Adrenal gland (tissue), 12 donors: ENCODE measurements around the gene CCDC33. TPM values are rescaled to one million over a fixed set of nuclear protein-coding genes. Genes with fewer than 3 reads are reported as not detected.

ENCODE experiments used
- DNase-seq, 7 donors: peaks; one replicate each; pipeline ENCODE4 v3.0.0-alpha.2; 2019 to 2020
- H3K27ac ChIP-seq, 5 donors: fragments of 200-600 bp; sonication (generic) in 4 of 5; 1 replicate in 3 of 5; 2 replicates in 2 of 5; pipeline versions ENCODE4 v1.5.1 to v1.8.0; 2016 to 2020; ENCODE audit warnings: mild to moderate bottlenecking in 1 of 5
- H3K27me3 ChIP-seq: fragments of 200-600 bp; 2 replicates; pipeline ENCODE4 v1.8.0; 2021
- H3K36me3 ChIP-seq, 2 donors: fragments of 200-600 bp; replicated peaks in 1 of 2; 1 replicate in 1 of 2; 2 replicates in 1 of 2; pipeline versions ENCODE4 v1.5.1 to v1.8.0; 2018 to 2022
- H3K4me1 ChIP-seq, 2 donors: fragments of 200-600 bp; replicated peaks in 1 of 2; 1 replicate in 1 of 2; 2 replicates in 1 of 2; pipeline versions ENCODE4 v1.5.1 to v1.8.0; 2018 to 2021
- H3K4me3 ChIP-seq, 4 donors: fragments of 200-600 bp; sonication (generic) in 3 of 4; one replicate each; pipeline ENCODE4 v1.5.1; 2016 to 2018
- H3K9me3 ChIP-seq, 3 donors: fragments of 200-600 bp; sonication (generic) in 1 of 3; replicated peaks in 1 of 3; 1 replicate in 2 of 3; 2 replicates in 1 of 3; pipeline versions ENCODE4 v1.5.1 to v1.8.0; 2016 to 2021
- POLR2A ChIP-seq, 2 donors: fragments of 450-650 bp; IDR thresholded peaks; one replicate each; pipeline ENCODE4 v1.6.1; 2017; ENCODE audit warnings: antibody characterized with exemption in 2 of 2, mild to moderate bottlenecking in 2 of 2, moderate library complexity in 1 of 2
- WGBS, 4 donors: extraction: QIAGEN DNeasy Blood & Tissue Kit in 2 of 4; methylation state at CpG; one replicate each; pipeline versions ENCODE4 v1.1.5 to v1.1.7; 2013 to 2017; 5-methylcytosine and 5-hydroxymethylcytosine counted together
- intact Hi-C, 2 donors: fragments of 100-400 bp; cut with DNase I; formaldehyde crosslinking; loops; one replicate each; pipeline versions ENCODE4 v1.14.1 to v1.15.0; 2022 to 2023
- polyA plus RNA-seq, 3 donors: library from polyadenylated mRNA; stranded (reverse); fragments of 200-250 nt in 2 of 3; fragments of 350-450 nt in 1 of 3; fragmentation: Illumina TruSeq in 1 of 3; extraction: RNeasy Lipid Tissue Mini Kit (QIAGEN cat#74804) in 1 of 3; gene quantifications; one replicate each; pipeline ENCODE4 v1.2.3, GENCODE V29; 2013 to 2014
- total RNA-seq, 9 donors: library from RNA; depleted of rRNA in 4 of 9; stranded (reverse); fragments of >200 nt in 4 of 9; fragments of 120-200 nt in 1 of 9; fragmentation: NEBNext Ultra II Directional in 1 of 9; extraction: Animal tissue kit (Norgen Biotek cat#: 25700) in 1 of 9; gene quantifications; one replicate each; pipeline versions ENCODE4 v1.1.0 to v1.2.4, GENCODE V29; 2013 to 2023
- TF ChIP-seq, protein P1 (sequence below), 6 experiments: fragments of 450-650 bp in 4 of 6; fragments of 200-600 bp in 2 of 6; sonication (generic) in 1 of 6; IDR thresholded peaks; 1 replicate in 5 of 6; 2 replicates in 1 of 6; pipeline versions ENCODE4 v1.5.1 to v1.8.0; 2016 to 2021; ENCODE audit warnings: antibody characterized with exemption in 6 of 6, mild to moderate bottlenecking in 2 of 6, moderate library complexity in 1 of 6
- donor health status: healthy with polysubstance abuse.
- donor health status: Bipolar disorder and iron deficiency.
- donor health status: DM: yes; HTN: yes; CAD: no.
- donor health status: DM: no; HTN: no; CAD: no.
- donor health status: DM: no; HTN: no; CAD: no.
- donor health status: DM: yes; HTN: yes; CAD: no.

CCDC33 gene
- total and polyA plus RNA-seq, 12 donors, result 0.11 to 1.1 (median 0.30) TPM; not detected in 3

GRCh38 chr15:74277242-74277810 lies 41.2 kb downstream of the CCDC33 start:
- TF ChIP-seq, protein P1, sequence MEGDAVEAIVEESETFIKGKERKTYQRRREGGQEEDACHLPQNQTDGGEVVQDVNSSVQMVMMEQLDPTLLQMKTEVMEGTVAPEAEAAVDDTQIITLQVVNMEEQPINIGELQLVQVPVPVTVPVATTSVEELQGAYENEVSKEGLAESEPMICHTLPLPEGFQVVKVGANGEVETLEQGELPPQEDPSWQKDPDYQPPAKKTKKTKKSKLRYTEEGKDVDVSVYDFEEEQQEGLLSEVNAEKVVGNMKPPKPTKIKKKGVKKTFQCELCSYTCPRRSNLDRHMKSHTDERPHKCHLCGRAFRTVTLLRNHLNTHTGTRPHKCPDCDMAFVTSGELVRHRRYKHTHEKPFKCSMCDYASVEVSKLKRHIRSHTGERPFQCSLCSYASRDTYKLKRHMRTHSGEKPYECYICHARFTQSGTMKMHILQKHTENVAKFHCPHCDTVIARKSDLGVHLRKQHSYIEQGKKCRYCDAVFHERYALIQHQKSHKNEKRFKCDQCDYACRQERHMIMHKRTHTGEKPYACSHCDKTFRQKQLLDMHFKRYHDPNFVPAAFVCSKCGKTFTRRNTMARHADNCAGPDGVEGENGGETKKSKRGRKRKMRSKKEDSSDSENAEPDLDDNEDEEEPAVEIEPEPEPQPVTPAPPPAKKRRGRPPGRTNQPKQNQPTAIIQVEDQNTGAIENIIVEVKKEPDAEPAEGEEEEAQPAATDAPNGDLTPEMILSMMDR (IDR thresholded peaks at IDR 0.05), result no peak
- TF ChIP-seq POLR2A (IDR thresholded peaks at IDR 0.05), result no peak
- Histone ChIP-seq H3K27ac (no peak overlapping the region), H3K9me3 (no peaks in the 10 kb centered on the region), H3K27me3 (no peaks in the 10 kb centered on the region), H3K4me3 (no peak overlapping the region), H3K4me1 (no peaks in the 10 kb centered on the region), H3K36me3 (no peaks in the 10 kb centered on the region)
- no peak for DNase-seq
- intact Hi-C loops, result no loop called here
- 82 to 85% (median 84%) methylated on average over 7 to 8 of the region's 8 CpGs for WGBS, 4 donors

- Histone ChIP-seq H3K9me3 (no peaks in the 10 kb centered on the region), H3K36me3 (no peaks in the 10 kb centered on the region), H3K27me3 (no peaks in the 10 kb centered on the region), H3K4me3 (no peak overlapping the region), H3K27ac (no peak overlapping the region), H3K4me1 (no peaks in the 10 kb centered on the region)
- TF ChIP-seq, protein P1 (IDR thresholded peaks at IDR 0.05), result no peak
- no peak for TF ChIP-seq POLR2A (IDR thresholded peaks at IDR 0.05)
- intact Hi-C loops, result no loop called here
- WGBS, 4 donors, result 79 to 92% (median 82%) methylated on average over 3 to 8 of the region's 8 CpGs
- DNase-seq, result no peak
Measured at GRCh38 chr15:74278207-74278606, 42.1 kb downstream of the CCDC33 start.

DNA sequence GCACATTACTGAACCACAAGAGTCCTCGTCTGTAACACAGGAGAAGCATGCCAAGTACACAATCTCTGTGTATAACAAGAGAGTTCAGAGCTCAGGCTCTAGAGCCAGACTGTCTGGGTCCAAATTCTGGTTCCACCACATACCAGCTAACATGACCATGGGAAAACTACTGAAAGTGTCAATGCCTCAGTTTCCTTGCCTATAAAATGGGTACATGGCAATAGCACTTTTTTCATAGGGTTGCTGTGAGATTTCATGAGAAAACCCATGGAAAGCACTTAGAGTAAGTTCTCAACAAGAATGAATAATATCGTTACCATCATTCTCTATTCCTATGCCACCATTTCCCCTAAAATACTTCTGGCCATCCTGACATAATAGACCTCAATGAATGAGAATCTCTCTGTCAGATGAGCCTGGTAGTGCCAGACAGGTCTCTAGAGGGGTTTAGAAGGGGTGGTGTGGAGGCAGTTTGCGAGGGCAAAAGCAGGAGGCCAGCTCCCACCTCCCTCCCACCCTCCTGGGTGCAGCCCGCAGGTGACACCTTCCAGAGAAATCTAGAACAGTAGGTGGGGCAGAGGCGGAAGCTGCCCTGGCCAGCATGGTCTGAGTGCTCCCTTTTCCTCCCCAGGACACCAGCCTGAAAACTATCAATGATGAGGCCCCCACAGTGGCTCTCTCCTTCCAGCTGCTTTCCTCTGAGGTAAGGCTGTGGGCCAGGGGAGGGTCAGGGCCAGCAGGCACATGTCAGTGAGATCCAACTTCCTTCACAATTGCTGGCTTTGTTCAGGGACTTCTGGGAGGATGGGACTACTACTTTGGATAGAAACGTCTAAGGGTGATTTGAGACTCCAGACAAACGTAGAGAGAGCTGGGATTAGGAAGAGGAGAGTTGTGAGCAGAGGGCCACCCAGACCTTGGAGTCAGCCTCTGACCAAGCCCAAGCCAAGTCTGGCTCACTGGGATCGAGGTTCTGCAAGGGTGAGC lies 45.3 kb downstream of the CCDC33 start:
- no peaks in the 10 kb centered on the region for H3K36me3 ChIP-seq
- no peaks in the 10 kb centered on the region for H3K9me3 ChIP-seq
- H3K27ac ChIP-seq, result no peak overlapping the region
- intact Hi-C loops, result no loop called here
- H3K4me3 ChIP-seq, result no peak overlapping the region
- WGBS, 4 donors, result 65 to 74% (median 73%) methylated on average over 7 to 8 of the region's 8 CpGs
- DNase-seq, result no peak
- no peaks in the 10 kb centered on the region for H3K27me3 ChIP-seq
- H3K4me1 ChIP-seq, result no peaks in the 10 kb centered on the region
- TF ChIP-seq, protein P1 (IDR thresholded peaks at IDR 0.05), result no peak
- TF ChIP-seq POLR2A (IDR thresholded peaks at IDR 0.05), result no peak

DNA sequence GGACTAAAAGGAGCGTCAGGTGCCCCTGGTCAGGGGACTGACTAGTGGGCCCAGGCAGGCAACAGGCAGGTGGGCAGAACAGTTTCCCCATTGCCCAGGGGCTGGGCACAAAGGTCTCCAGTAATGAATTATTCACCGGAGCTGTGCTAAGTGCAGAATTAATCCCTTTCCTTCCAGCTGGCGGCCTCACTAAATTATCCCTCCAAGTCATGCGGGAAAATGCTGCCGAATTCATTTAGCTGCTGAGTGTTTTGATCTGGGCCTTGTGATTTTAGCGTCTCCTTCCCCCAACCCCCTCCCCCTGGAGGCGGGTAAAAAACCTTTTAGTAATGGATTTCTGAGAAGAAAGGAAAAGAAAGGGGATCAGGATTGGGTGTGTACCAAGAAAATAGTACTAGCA lies 47.2 kb downstream of the CCDC33 start:
- Histone ChIP-seq H3K27ac (no peak overlapping the region), H3K4me1 (no peaks in the 10 kb centered on the region), H3K9me3 (no peaks in the 10 kb centered on the region), H3K4me3 (no peak overlapping the region), H3K27me3 (no peaks in the 10 kb centered on the region), H3K36me3 (no peaks in the 10 kb centered on the region)
- TF ChIP-seq, protein P1 (IDR thresholded peaks at IDR 0.05), result no peak
- TF ChIP-seq POLR2A (IDR thresholded peaks at IDR 0.05), result no peak
- intact Hi-C loops, result no loop called here
- WGBS, 4 donors, result 57 to 69% (median 60%) methylated on average over 7 of the region's 7 CpGs
- no peak for DNase-seq
